Measurements from ENCODE around the gene ADAP1.
"Not testable (repeated sequence)": the region's sequence is repeated elsewhere in the genome, so short reads cannot be mapped to it uniquely, and the experiment has no call there.

Gene ADAP1

DNA sequence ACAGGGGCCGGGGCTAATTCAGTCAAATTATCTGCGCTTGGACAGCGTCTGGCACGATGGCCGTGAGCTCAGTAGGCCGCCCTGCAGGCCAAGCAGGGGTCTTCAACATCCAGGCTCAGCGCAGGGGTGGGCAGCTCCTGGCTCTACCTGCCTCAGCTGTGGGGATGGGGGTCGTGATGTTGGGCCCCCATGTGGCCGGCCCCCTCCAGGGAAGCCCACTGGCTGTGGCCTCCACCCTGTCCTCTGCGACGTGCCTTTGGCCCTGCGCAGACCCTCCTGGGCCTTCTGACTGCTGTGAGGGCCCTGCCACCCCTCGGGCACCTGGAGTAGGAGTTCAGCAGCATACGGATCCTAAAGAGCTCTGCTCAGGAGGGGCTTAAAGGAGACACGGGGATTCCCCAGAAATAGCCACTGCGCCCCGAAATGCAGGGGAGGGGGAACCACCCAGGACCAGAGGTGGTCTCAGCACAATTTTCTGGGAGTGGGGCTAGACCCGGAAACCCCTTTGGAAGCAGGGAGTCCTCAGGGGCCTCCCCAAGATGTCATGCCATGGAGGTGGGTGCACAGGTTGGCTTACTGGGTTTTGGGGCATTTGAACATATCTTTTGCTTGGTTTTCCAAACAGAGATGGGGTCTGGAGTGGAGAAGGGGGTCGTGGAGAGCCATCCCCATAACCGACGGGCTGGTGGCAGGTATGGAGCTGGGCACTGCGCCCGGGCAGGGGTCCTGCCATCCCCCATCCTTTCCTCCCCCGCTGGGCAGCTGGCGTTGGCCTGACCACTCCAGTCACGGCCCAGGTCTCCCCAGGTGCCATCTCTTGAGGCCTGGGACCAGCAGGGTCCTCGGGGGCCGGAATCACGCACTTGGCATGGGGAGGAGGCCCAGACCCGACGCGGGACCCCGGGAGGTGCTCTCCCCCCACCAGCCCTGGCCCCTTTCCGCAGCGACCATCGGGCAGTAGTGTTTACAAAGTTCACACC, 4.0 kb upstream of the ADAP1 start:
- no peak for DNase-seq

DNA sequence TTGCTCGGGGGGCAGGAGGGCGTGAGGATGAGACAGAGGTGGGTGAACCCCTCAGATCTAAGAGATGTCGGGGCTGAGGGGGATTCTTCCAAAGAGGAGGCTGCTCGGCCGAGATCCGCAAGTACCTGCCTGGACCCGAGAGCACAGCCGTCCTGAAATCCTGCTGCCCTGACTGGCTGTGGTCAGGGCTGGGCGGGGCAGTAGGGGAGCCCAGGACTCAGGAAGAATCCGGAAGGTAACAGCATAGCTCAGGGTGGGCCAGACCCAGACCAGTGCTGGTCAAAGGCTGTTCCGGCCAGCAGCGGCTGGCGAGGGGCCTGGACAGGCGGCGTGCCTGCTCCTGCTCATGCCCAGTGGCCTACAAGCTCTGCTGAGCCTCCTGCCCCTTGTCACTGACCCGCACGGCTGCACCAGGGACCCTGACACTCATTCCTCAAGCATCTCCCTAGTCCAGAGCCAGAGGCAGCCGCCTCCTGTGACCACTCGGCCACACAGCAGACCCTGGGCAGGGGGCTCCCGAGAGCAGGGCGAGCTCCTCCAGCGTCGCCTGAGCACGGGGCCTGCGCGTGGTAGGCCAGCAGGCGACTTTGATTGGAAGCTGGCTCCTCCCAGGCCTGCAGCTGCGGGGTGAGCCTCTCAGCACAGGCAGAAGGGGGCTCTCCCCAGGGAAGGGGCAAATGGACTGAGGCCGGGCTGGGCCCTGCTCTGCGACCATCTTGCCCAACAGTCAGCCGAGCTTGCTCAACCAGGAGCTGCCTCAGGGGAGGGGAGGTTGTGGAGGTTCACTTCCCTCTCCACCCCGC, 3.1 kb upstream of the ADAP1 start:
- no peak for DNase-seq

DNA sequence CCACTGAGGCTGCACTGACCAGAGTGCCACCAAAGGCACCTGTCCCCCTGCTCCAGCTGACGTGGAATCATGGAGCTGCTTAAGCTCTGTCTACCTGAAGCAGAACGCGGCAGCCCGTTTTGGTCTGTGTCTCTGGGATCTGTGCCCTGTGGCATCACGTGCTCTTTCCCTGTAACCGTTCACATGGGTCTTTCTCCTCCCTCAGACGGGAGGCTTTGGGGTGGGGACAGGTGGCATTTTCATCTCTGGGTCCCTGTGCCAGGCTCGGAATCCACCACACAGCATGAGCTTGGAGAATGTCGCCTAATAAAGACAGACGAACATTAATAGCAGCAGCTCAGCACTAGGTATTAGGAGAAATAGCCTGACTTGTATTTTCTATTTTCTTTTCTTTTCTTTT, 1.6 kb upstream of the ADAP1 start:
- no peak for DNase-seq

DNA sequence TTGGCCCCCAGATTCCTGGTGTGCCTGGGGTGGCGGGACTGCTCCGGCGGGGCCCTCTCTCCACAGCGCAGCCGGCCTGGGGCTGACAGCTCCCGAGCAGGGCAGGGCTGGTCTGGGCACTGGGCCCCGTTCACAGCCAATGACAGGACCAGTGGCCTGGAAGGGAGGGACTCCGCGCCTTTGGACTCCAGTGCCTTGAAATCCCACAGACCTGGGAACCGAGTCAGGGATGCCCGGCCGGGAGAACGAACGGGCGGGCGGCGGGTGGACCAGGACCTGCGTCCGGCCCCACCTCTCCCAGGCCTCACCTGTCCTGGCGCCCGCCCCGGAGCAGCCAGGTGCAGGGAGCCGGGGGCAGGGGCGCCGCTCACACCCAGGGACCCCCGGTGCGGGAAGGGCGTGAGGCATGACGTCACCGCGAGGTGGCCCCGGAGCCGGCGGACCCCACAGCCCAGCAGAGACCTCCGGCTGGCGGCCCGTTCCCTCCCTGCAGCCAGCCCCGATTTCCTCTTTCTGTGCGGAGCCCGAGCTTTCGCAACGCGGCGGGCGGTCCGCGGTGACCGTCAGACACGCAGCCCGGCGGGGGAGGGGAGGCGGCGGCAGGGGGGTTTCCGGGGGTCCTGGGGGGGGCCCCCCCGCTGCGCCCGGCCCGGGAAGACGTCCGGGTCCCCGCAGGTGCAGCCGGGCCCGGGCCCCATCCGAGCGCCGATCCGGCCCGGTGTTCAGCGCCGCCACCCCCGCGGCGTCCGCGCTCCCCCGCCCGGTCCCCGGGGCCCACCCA, 743 bp downstream of the ADAP1 start:
- DNase-seq, result no peak

DNA sequence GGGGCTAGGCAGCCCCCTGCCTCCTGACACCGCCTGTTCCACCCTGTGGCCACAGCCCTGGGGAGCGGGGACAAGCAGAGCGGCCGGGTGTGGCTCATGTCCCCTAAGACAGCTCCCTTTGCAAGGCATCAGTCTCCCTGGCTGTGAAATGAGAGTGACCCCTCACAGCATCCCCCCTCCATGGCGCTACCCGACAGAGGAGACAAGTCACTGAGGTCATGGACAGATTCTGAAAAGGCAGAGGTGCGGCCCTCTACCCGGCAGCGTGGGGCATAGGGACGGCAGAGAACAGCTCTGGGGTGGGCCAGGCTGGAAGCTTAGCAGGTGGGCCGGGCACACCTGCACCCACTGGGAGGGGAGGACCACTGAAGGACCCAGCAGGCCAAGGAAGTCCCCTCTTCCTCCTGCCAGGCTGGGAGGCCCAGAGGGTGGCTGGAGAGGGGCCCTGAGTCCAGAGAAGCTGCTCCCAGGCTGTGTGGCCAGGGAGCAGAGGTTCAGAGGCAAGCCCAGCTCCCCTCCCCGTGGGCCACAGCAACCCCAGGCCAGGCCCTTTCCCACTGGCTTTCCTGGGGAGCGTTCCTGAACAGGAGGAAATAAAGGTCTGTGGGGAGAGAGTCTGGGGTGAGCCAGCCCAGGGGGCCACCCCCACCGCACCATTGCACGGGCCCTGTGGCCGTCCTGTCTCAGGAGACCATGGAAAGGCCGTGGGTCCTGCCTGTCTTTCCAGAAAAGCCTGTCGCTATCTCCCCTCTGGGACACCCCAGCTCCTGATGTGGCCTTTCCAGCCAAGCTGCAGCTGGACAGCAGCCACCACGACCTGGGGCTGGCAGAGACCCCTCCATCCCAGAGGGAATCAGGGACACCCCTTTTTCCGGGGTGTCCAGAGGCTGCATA, 1.7 kb downstream of the ADAP1 start:
- DNase-seq, result no peak

DNA sequence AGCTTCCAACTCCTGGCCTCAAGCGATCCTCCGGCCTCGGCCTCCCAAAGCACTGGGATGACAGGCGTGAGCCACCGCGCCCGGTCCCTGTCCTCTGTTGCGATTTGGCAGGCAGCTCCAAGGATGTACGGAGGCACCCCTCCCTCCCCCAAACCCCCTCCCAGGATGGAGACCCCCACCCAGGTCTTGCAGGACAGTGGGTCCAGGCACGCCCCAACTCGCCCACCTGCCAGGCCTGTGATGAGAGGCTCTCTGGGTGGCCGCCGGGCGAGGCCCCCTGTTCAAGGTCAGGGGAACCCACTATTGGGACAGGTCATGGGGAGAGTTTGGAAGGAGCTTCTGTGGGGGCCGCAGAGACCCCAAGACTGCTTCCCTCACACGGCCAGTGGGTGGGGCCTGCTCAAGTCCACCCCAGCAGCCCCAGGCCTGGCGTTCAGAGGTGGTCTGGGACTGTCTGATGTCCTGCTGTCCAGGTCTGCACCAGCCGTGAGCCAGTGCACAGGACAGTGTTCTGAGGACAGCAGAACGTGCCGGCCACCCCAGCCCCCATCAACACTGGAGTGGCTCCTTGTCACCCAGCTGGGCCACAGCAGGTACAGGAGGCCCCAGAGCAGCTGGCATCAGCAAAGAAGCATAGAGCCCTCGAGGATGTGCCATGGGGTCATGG, 2.5 kb downstream of the ADAP1 start:
- no peak for DNase-seq

DNA sequence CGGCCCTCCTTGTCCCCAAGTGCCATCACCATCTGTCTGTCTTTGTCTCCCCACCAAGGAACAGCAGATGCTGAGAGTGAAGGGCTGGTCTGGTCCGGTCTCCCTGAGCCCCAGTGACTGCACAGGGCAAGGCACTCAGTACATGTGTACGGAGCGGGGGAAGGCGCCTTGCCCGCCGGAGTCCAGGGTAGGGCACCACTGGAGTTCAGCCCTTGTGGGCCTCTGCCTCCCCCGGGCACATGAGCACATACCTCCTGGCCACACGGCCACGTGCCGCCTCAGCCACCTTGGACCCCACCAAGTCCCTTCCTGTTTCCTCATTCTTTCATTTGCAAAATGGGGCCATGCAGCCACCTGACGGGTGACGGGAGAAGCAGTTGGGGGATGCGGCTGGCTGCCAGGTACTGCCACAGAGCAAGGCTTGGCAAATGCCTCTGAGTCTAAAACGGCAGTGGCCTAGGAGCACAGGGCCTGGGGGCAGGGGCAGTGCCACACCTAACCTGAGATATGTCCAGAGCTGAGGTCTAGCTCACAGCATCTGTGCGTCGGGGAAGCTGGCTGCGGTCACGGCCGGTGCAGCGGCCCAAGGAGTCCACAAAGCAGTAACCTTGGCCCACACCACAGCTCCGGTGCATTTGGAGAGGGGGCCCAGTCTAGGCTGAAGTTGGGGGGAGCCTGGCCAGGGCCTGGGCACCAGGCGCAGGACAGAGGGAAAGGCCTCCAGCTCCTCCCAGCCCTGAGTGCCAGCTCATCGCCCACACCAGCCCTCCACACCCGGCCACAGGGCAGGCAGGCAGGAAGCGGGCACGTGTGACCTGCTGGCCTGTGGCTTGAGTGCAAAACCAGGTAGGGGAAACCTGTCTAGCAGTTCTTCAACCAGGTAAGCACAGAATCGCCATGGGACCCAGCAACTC, 5.2 kb downstream of the ADAP1 start:
- DNase-seq, result no peak

DNA sequence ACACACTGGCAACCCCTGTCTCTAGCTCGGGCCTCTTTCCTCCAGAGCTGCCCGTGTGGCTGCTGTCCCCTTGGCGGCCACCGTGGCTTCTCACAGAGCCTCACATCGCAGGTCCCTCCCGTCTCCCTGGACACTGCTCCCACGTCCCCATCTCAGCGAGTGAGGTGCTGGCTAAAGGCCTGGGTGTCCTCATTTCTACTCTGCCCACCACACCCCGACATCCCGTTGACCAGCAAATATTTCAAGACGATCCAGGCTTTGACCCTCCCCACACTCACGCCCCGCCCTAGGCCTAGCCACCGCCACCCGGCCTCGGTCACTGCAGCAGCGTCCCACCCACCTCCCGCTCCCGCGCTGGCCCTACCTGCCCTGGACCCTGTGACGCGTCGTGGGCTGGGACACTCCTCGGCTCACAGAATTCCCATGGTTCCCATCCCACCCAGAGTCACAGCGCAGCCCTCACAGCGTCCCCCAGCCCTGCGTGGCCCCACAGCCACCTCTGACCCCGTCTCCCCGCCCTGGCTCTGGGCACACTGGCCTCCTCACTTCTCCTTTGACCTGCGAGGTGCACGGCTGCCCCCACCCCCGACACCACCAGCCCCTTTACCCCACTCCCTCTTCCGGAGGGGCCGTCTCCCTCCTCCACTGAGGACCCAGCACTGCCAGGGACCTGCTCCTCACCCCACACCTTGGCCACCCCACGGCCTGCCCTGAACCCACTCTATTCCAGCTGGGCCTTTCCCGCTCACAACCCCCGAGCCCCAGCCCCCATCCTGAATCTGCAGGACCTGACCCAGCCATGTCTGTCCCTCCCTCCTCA, 6.9 kb downstream of the ADAP1 start:
- DNase-seq, result no peak

DNA sequence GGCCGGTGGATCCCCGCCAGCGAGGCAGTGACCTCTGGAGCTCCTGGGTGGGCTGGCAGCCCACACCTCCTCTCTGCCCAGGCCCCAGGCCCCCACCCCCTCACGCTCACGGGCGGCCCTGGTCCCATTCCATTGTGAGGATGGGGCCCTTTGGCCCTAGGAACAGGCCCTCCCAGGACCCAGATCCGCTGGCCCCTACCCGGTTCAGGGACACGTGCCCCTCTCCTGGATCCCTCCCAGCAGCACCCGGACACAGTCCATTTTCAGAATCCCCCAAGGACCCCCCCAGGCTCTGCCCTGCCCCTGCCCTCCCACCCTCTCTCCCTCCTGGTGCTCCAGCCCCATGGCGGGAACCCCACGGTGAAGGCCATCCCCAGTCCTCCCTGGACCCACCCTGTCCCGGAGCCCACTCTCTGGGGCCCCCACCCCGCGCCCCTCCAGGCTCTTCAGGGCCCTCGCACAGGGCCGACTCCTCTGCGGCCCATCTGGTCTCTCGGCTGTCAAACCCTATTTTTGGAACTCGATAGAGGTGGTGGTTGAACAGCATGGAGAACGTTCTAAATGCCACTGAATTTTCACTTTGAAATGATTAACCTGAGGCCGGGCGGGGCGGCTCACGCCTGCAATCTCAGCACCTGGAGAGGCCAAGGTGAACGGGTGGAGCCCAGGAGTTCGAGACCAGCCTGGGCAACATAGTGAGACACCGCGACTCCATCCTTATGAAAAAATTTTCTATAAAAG, 8.1 kb downstream of the ADAP1 start:
- DNase-seq, result no peak

DNA sequence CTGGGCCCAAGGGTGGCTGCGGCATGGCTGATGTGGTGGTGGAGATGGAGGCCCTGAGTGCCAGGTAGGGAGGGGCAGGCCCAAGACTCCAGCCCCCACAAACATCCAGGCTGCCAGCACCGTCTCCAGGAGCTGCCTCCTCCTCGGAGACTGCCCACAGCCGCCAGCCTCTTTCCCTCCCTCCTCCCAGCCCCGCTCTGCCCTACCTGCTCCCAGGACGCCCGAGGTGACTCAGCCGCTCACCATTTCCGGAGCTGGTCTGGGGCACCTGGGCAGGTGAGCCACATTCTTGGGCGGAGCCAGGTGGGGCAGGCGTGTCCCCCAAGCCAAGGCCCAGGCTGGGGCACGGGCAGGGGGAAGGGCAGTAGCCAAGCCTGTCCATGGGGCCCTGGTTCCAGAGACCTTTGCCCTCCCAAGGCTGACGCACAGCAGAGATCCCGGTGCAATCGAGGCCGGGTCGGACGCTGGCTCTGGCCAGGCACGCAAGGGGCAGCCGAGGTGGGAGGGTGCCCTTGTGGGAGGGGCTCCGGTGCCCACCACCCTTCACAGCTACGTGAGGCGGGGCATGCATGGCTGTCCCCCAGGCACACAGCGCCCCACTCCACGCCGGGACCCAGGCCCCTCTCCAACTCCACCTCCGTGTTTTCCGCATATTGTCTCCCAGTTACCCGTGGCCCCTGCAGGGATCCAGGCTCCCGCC, 8.8 kb downstream of the ADAP1 start:
- DNase-seq, result no peak

DNA sequence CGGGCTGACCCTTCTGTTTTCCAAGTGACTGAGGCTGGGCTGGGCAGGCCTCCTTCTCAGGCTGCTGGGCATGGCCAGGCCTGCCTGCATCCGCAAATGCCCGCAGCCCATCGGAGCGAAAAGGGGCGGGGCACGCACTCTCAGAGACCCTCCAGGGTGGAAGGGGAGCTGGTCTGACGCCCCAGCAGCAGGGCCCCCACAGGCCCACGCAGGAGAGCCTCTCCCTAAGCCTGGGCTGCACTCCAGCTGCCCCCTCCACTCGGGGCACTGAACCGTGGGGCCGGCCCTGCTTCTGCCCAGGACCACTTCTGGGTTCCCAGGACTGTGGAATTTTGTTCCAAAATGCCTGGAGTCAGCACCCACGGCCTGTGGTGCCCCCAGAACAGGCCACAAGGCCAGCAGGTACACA, 9.3 kb downstream of the ADAP1 start:
- DNase-seq, result no peak

DNA sequence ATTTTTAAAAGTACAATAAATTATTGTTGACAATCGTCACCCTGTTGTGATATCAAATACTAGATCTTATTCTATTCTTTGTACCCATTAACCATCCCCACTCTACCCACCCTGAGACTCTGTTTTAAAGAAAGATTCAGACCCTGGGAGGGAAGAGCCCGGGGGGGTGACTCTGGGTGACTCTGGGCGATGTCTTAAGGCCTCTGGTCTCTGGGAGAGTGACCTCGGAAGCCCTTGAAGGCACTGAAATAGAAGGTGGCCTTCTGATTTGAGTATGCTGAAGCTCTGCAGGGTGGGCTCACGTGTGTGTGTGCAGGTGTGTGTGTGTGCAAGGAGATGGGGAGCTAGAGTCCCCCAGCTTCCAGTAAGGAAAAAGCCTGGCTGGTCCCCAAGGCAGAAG, 9.7 kb downstream of the ADAP1 start:
- no peak for DNase-seq

DNA sequence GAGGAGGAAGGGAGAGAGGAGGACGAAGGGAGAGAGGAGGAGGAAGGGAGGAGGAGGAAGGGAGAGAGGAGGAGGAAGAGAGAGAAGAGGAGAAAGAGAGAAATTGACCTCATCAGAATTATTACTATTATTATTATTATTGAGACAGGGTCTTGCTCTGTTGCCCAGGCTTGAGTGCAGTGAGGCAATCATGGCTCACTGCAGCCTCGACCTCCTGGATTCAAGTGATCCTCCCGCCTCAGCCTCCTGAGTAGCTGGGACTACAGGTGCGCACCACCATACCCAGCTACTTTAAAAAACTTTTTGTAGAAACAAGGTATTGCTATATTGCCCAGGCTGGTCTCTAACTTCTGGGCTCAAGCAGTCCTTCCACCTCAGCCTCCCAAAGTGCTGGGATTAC, 10.7 kb downstream of the ADAP1 start:
- not testable (repeated sequence) for DNase-seq

DNA sequence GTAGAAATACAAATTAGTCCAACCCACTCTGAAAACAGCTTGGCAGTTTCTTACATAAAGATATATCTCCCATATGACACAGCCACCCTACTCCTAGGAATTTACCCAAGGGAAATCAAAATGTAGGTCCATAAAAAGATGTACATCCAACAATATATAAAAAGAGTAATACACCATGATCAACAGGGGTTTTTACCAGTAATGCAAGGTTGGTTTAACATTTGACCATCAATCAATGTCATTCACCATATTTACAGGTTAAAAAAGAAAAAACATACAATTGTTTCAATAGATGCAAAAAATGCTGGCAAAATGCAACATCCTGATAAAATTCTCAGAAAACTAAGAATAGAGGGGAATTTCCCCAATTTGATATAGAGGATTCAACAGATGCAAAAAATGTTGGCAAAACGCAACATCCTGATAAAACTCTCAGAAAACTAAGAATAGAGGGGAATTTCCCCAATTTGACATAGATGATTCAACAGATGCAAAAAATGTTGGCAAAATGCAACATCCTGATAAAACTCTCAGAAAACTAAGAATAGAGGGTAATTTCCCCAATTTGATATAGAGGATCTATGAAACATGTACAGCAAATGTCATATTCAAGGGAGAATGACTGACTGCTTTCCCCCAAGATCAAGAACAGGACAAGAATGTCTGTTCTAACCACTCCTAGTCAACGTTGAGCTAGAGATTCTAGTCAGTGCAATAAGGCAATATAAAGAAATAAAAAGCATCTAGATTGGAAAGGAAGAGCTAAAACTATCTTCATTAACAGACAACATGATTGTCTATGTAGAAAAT, 13.7 kb downstream of the ADAP1 start:
- no peak for DNase-seq

DNA sequence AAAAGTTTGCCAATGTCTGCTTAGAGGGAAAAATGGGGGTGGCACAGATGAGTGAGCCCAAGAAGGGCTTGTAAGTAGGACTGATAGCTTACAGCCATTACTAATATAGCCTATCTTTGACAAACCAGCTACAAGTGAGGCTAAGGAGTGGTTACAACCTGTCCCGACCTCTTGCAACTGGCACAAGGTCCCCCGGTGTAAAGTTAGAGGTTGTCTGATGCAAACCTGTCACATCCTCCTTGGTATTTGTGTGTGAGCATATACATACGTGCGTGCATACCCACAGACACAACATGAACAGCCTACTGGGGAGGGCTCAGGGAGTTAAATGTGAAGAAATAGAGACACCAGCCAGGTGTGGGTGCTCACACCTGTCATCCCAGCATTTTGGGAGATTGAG, 14.6 kb downstream of the ADAP1 start:
- no peak for DNase-seq

DNA sequence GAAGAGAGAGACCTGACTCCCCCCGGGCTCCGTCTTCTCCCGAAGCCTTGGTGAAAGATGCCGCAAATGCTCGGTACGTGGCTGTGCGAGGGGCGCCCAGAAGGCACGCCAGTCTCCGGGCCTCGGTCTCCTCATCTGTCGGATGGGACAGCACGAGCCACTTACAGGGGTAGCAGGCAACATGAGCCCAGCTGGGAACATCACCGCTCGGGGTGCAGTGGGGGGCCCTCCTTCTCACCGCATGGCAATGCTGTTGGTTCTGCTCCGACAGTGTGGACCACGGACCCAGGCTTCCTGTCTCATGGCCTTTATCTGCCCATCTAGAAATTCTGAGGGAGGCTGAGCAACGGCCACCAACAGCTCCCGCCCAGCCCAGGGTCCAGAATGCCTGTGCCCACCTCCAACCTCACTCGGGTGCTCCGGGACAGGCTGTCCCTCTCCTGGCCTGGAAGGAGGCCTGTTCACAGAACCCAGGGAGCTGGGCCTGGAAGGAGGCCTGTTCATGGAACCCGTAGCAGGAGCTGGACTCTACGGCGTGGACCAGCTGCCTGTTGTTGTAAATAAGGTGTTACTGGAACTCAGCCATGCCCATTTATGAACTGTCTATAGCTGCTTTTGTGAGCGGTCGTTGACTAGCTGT, 15.8 kb downstream of the ADAP1 start:
- no peak for DNase-seq
